HG03108 (cell line): ENCODE results near the gene PHTF2.
A peak's percentile ranks its signal among the peaks of the same experiment; 100 is the strongest.

Experiments used
- ATAC-seq: cut with Tn5 transposase; IDR thresholded peaks from one replicate; pipeline ENCODE4 v1.9.1; 2021; ENCODE audit warnings: moderate library complexity; ENCODE audit not compliant: unreplicated experiment

PHTF2 gene

GRCh38 chr7:77791956-77792355 lies 6.6 kb upstream of the PHTF2 start:
- no peak for ATAC-seq

DNA sequence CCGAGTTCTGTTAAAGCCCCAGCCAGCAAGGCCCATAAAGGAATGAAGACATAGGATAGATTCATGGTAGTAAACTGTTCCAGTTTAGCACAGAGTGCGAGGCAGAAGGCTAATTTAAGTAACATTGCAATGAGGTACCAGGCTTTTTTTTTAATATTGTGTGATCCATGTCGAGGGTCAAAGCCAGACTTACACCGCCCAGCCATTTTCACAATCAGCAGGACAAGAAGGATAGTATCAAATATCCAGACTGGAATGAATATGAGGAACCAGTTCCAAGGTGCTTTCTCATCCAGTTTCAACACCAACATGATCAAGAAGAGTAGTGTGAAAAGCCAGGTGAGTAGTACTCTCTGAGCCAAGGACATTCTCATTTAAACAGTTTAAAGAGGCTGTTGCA lies 4.6 kb upstream of the PHTF2 start:
- no peak for ATAC-seq

DNA sequence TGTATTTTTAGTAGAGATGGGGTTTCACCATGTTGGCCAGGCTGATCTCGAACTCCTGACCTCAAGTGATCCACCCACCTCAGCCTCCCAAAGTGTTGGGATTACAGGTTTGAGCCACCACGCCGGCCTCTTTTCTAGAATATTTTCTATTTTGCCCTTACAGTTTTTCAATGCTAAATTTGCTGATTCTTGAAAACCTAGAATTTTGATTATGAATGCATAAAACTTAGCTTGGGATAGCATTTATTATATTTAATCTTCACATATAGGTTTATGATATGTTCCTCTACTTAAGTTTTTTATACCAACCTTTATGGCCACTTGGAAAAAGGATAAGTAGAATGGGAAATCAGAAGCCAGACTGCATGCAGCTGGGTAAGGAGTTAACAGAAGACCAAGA lies 2.5 kb upstream of the PHTF2 start:
- ATAC-seq: no peak

- no peak for ATAC-seq
Measured at GRCh38 chr7:77796960-77797359, 1.6 kb upstream of the PHTF2 start.

DNA sequence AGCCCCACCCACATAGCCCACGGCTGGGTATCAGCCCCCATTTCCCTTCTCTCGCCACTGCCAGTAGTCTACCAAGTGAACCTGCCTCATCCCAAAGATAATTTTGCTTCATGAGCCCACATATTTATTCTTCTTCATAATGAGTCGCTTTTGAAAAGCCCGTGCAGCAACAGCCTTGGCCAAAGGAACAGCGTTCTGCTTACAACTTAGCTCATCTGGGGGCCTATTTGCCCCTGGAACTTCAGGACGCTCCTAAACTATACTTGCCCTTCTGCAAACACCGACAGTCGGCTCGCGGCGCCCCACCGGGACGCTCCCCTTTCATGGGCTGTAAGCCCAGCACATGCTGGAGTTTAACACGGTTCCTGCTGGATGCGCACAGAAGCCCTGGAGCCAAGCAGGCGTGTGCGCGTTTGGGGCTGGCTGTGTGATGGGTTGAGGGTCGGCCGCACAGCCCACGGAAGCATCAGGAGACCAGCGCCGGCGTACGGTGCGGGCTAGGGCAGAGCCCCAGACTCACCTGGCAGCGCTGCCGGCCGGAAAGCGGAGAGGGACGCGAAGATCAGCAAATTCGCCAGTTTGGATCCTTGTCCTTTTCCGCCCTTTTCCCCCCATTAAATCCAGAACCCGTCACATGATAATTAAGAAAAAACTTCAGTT lies 709 bp upstream of the PHTF2 start:
- ATAC-seq: peak; percentile 13

GRCh38 chr7:77799078-77799964 lies 748 bp downstream of the PHTF2 start:
- no peak for ATAC-seq

GRCh38 chr7:77800158-77800557 lies 1.6 kb downstream of the PHTF2 start:
- ATAC-seq: no peak

- ATAC-seq: no peak
Measured at GRCh38 chr7:77800730-77801129, 2.2 kb downstream of the PHTF2 start.

- no peak for ATAC-seq
Measured at GRCh38 chr7:77802557-77803405, 4.2 kb downstream of the PHTF2 start.

DNA sequence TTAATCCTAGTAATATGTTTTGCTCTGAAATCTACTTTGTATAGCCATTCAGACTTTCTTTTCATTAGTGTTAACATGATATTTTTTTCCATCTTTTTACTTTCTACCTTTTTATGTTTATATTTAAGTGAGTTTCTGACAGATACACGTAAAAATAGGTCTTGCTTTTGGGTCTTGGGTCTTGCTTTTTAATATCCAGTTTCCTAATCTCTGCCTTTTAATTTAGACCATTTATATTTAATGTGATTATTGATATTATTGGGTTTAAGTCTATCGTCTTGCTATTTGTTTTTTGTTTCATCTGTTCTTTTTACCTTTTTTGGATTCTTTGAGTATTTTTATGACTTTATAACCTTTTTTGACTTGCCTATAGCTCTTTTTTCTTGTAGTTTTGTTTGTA lies 7.9 kb downstream of the PHTF2 start:
- no peak for ATAC-seq

DNA sequence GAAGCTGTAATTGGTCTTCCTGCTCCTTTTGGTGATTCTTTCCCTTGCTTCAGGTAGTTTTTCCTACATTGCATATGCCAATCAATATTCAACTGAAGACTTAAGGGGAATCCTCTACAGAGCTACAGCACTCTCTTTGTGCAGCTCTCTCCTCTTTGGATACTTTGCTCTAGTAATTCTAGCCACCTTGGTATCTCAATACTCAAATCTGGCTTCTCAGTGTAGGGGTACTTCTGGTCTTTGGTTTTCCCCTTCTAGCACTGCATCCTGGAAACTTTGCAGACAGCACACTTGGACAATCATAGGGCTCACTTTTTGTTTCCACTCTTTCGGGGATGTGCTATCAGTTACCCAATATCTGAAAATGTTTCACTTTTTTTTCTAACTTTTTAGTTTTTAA lies 9.9 kb downstream of the PHTF2 start:
- ATAC-seq: no peak

GRCh38 chr7:77811516-77812289 lies 13.1 kb downstream of the PHTF2 start:
- no peak for ATAC-seq

- no peak for ATAC-seq
Measured at GRCh38 chr7:77812290-77812685, 13.7 kb downstream of the PHTF2 start.

DNA sequence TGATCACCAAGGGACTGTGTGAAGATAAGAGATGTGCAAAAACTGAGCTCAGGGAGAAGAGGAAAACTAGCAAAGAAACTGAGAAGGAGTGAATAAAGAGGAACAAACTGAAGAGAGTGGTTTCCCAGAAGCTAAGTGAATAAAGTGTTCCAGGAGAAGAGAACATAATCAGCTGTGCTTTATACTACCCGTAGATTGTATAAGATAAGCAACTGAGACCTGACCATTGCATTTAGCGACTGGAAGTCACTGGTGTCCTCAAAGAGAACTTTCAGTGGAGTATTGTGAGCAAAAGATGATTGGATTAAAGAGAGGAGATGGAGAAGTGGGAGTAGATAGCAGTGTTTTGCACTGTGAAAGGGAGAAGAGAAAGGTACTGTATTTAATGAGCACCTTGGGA lies 14.6 kb downstream of the PHTF2 start:
- ATAC-seq: no peak

DNA sequence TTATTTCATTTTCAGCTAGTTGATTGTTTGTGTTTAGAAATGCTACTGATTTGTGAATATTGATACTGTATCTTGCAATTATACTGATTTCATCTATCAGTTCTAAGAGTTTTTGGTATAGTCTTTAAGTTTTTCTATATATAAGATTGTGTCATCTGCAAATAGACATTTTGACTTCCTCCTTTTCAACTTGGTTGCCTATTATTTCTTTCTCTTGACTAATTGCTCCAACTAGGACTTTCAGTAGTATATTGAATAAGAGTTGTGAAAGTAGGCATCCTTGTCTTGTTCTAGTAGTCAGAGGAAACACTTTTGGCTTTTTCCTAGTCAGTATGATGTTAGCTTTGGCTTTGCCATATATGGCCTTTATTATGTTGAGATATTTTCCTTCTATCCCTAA lies 20.4 kb downstream of the PHTF2 start:
- no peak for ATAC-seq

DNA sequence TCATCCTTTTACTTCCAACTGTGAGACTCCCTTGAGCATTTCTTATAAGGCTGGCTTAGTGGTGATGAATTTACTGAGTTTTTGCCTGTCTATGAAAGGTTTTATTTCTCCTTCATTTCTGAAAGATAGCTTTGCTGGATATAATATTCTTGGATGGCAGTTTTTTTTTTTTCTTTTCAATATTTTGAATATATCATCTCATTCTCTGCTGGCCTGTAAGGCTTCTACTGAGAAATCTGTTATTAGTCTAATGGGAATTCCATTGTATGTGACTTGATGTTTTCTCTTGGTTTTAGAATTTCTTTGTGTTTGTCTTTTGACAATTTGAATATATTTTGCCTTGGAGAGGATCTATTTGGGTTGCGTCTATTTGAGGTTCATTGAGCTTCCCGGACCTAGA lies 22.4 kb downstream of the PHTF2 start:
- ATAC-seq: no peak

DNA sequence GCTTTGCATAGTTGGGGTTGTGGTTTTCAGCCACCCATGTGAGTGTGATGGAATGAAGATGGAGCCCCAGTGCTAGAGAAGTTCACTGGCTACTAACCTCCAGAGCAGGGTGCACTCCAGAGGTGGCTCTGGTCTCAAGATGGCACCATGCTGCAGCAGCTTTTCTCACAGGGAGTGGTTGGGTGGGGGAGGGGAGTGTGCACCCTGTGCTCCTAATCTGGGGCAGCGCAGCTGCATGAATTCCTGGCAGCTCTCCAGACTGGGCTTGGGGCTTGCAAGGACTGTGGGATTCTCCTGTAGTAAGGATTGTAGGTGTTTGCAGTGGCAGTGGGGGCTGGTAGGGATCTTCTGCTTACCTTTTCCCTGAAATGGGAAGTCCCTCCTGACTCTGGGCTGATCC lies 23.7 kb downstream of the PHTF2 start:
- no peak for ATAC-seq

GRCh38 chr7:77823787-77824186 lies 25.2 kb downstream of the PHTF2 start:
- ATAC-seq: peak; percentile 27

DNA sequence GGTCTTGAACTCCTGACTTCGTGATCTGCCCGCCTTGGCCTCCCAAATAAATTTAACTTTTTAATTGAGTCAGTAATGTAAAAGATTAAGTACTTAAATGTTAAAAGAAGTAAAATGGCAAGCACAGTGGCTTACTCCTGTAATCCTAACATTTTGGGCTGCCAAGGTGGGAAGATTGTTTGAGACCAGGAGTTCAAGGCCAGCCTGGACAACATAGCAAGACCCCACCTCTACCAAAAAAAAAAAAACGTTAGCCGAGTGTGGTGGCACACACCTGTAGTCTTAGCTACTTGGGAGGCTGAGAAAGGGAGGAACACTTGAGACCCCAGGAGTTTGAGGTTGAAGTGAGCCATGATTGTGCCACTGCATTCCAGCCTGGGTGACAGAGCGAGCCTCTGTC lies 26.1 kb downstream of the PHTF2 start:
- no peak for ATAC-seq

DNA sequence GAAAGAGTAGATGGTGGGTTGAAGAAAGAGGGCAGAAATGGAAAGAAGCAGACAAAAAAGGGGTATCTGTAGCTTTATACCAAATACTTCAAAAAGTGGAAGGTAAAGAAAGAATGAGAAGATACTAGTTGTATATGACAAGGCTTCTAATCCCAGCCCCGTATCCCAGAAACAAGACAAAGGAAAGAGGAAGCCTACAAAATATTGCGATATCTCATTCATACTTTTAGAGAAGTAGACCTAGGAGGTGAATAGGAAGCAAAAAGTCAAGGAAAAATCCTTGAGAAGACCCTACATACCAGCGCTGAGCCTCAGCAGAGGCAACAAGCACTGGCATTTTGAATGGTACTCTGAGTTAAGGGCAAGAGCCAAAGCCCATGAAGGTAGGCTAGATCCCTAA lies 26.6 kb downstream of the PHTF2 start:
- no peak for ATAC-seq

GRCh38 chr7:77826300-77826699 lies 27.7 kb downstream of the PHTF2 start:
- no peak for ATAC-seq
